PC-3 (cell line): ENCODE measurements around the gene LENG1. TPM values are rescaled to one million over a fixed set of nuclear protein-coding genes. Genes with fewer than 3 reads are reported as not detected.

ENCODE experiments used
- ATAC-seq: fragments of 200-7000 bp; cut with Tn5 transposase; 2 replicates; pipeline ENCODE4 v1.9.1; 2020; ENCODE audit warnings: mild to moderate bottlenecking, moderate library complexity
- BruUV-seq: library from RNA; stranded (reverse); fragments of 400-500 nt; replicated peaks from 2 replicates; lab custom pipeline; 2021; lab: Mats Ljungman, UMichigan
- CTCF ChIA-PET: fragments of 300-600 bp; sonication (Branson Sonifier 250); formaldehyde crosslinking; loops from one replicate; lab custom pipeline; 2022; ENCODE audit warnings: antibody characterized with exemption; lab: Charles Lee
- POLR2A ChIA-PET: fragments of 300-600 bp; sonication (Branson Sonifier 250); formaldehyde crosslinking; loops from one replicate; lab custom pipeline; 2022; ENCODE audit warnings: antibody characterized with exemption; ENCODE audit not compliant: unreplicated experiment; lab: Charles Lee
- DNase-seq: peaks from one replicate; pipeline ENCODE4 v3.0.0-alpha.2; 2015
- H2AFZ ChIP-seq: fragments of 300-600 bp; sonication (generic); 2 replicates; pipeline ENCODE4 v1.6.0; 2016; ENCODE audit warnings: antibody characterized with exemption, low read length
- H3F3A ChIP-seq: fragments of 300-600 bp; sonication (generic); one replicate; pipeline ENCODE4 v1.6.0; 2017; ENCODE audit warnings: antibody characterized with exemption, low read length, control low read depth, mild to moderate bottlenecking; ENCODE audit not compliant: unreplicated experiment
- H3K27ac ChIP-seq: fragments of 300-600 bp; sonication (generic); 2 replicates; pipeline ENCODE4 v1.5.1; 2016; ENCODE audit warnings: mild to moderate bottlenecking, low read length
- H3K27me3 ChIP-seq: fragments of 300-600 bp; sonication (generic); 2 replicates; pipeline ENCODE4 v1.6.1; 2016; ENCODE audit warnings: low read length, mixed read lengths
- H3K36me3 ChIP-seq: fragments of 300-600 bp; sonication (generic); 2 replicates; pipeline ENCODE4 v1.6.1; 2016; ENCODE audit warnings: low read depth, mixed run types, low read length, mixed read lengths
- H3K4me1 ChIP-seq: fragments of 300-600 bp; sonication (generic); 2 replicates; pipeline ENCODE4 v1.5.1; 2016; ENCODE audit warnings: low read length; ENCODE audit not compliant: insufficient read depth
- H3K4me2 ChIP-seq: fragments of 300-600 bp; sonication (generic); 2 replicates; pipeline ENCODE4 v1.6.0; 2016; ENCODE audit warnings: low read length
- H3K4me3 ChIP-seq: fragments of 300-600 bp; sonication (generic); 2 replicates; pipeline ENCODE4 v1.5.1; 2016; ENCODE audit warnings: mild to moderate bottlenecking, low read length, mixed read lengths
- H3K79me2 ChIP-seq: fragments of 300-600 bp; sonication (generic); 2 replicates; pipeline ENCODE4 v1.6.1; 2017; ENCODE audit warnings: low read length, mixed read lengths
- H3K9ac ChIP-seq: fragments of 300-600 bp; sonication (generic); 2 replicates; pipeline ENCODE4 v1.6.0; 2016; ENCODE audit warnings: mild to moderate bottlenecking, low read length
- H3K9me2 ChIP-seq: fragments of 300-600 bp; sonication (generic); replicated peaks from 2 replicates; pipeline ENCODE4 v1.6.1; 2016; ENCODE audit warnings: mixed run types, low read length, mixed read lengths
- H3K9me3 ChIP-seq: fragments of 300-600 bp; sonication (generic); 2 replicates; pipeline ENCODE4 v1.6.1; 2016; ENCODE audit warnings: low read length, mixed read lengths
- H4K20me1 ChIP-seq: fragments of 300-600 bp; sonication (generic); 2 replicates; pipeline ENCODE4 v1.6.1; 2016; ENCODE audit warnings: low read length, mixed read lengths
- CTCF ChIP-seq: fragments of 300-600 bp; sonication (generic); conservative IDR thresholded peaks from 2 replicates; pipeline ENCODE4 v1.5.1; 2017; ENCODE audit warnings: antibody characterized with exemption, low read depth, mild to moderate bottlenecking, low read length
- EZH2 ChIP-seq: fragments of 300-600 bp; sonication (generic); IDR thresholded peaks from one replicate; pipeline ENCODE4 v1.6.1; 2017; ENCODE audit warnings: antibody characterized with exemption, mild to moderate bottlenecking, low read length; ENCODE audit not compliant: unreplicated experiment
- EZH2phosphoT487 ChIP-seq: fragments of 300-600 bp; sonication (generic); IDR thresholded peaks from 2 replicates; pipeline ENCODE4 v1.6.1; 2018; ENCODE audit warnings: mild to moderate bottlenecking, antibody characterized with exemption, low read length, borderline replicate concordance
- intact Hi-C: fragments of 100-400 bp; cut with micrococcal nuclease; formaldehyde crosslinking; loops from 2 replicates; pipeline ENCODE4 v1.9.0; 2023
- total RNA-seq: library from RNA; depleted of rRNA; stranded (reverse); fragments of >200 nt; gene quantifications from 2 replicates; pipeline ENCODE4 v1.2.3, GENCODE V29; 2014

Gene LENG1
- total RNA-seq, 1 experiment from 2014 or later = 13.6 TPM

GRCh38 chr19:54191011-54191810 is 31.7 kb upstream of the LENG1 start, which contains the start of gene TSEN34:
TSEN34 (plus strand) TSS chr19:54191308; CDS start chr19:54191365, 57 bp downstream.
- Histone ChIP-seq H3K4me1 (peaks cover 19% of the 10 kb centered on the region), H3K9ac (peak within 1 kb of the TSS; percentile 91), H3F3A (no peaks in the 10 kb centered on the region), H3K79me2 (peaks cover 51% of the 10 kb centered on the region), H3K9me3 (no peaks in the 10 kb centered on the region), H3K27ac (peak within 1 kb of the TSS; percentile 89), H3K9me2 (no peaks in the 10 kb centered on the region), H3K27me3 (no peaks in the 10 kb centered on the region), H3K36me3 (peaks cover 23% of the 10 kb centered on the region; the same call in 1 of the 2 replicates), H2AFZ (peak within 1 kb of the TSS; percentile 87), H3K4me3 (peak within 1 kb of the TSS; percentile 74), H4K20me1 (no peaks in the 10 kb centered on the region), H3K4me2 (peak within 1 kb of the TSS; percentile 83)
- ATAC-seq = peak; percentile 27
- TSS peak; percentile 49 for BruUV-seq
- POLR2A ChIA-PET = interaction anchor here (0.6 to 3.5 kb wide), 8 partner anchors 9 to 1185 kb away, joined by 3 to 25 read pairs (median 4); partner anchors contain the start of genes CNOT3 and RPS9
- intact Hi-C loops = loop anchor here (2.0 kb wide), 1 partner anchor 32 kb away; the partner anchor contains the start of gene LENG1
- peak; percentile 92 for DNase-seq
- CTCF ChIA-PET = no interaction called here
- TF ChIP-seq CTCF (no peak), EZH2 (no peak), EZH2phosphoT487 (no peak)

GRCh38 chr19:54190503-54191010 is 31.0 kb upstream of the LENG1 start:
- no peaks in the 10 kb centered on the region for H3K9me3 ChIP-seq
- BruUV-seq = no TSS peak
- peaks cover 19% of the 10 kb centered on the region for H3K4me1 ChIP-seq
- H3K9ac ChIP-seq = peak overlapping the region; percentile 91
- TF ChIP-seq EZH2 (no peak), CTCF (no peak), EZH2phosphoT487 (no peak)
- intact Hi-C loops = loop anchor here (1.0 to 2.0 kb wide), 3 partner anchors 10 to 41 kb away; partner anchors contain the start of genes LENG1 and RPS9
- no peaks in the 10 kb centered on the region for H3K27me3 ChIP-seq
- no peaks in the 10 kb centered on the region for H3K9me2 ChIP-seq
- peak overlapping the region; percentile 74 for H3K4me3 ChIP-seq
- H3K27ac ChIP-seq = peak overlapping the region; percentile 89
- H3K4me2 ChIP-seq = peak overlapping the region; percentile 83
- no peaks in the 10 kb centered on the region for H3F3A ChIP-seq
- peak overlapping the region; percentile 87 for H2AFZ ChIP-seq
- H4K20me1 ChIP-seq = no peaks in the 10 kb centered on the region
- H3K36me3 ChIP-seq = peaks cover 23% of the 10 kb centered on the region; the same call in 1 of the 2 replicates
- ATAC-seq = peak; percentile 56
- peaks cover 51% of the 10 kb centered on the region for H3K79me2 ChIP-seq
- DNase-seq = peak; percentile 99
- CTCF ChIA-PET = interaction anchor here (0.6 kb wide), 1 partner anchor 21 kb away, joined by 3 read pairs; no protein-coding TSS in a partner anchor
- POLR2A ChIA-PET = interaction anchor here (0.5 to 3.5 kb wide), 8 partner anchors 10 to 209 kb away, joined by 3 to 22 read pairs (median 4); partner anchors contain the start of genes CNOT3, LENG1 and RPS9
